SKM-1 treated with dmso at 0.1 percent for 144 hours (cell line): Measurements from ENCODE around the gene CYP2A7.
"Not testable (repeated sequence)": the region's sequence is repeated elsewhere in the genome, so short reads cannot be mapped to it uniquely, and the experiment has no call there.

Experiments used
- DNase-seq: peaks from one replicate; lab custom pipeline; 2025; ENCODE audit not compliant: unreplicated experiment; lab: John Stamatoyannopoulos, UW

Gene CYP2A7

GRCh38 chr19:40842997-40843652 is 38.9 kb downstream of the CYP2A7 start:
- DNase-seq: not testable (repeated sequence)

GRCh38 chr19:40842012-40842411 is 40.0 kb downstream of the CYP2A7 start:
- DNase-seq: not testable (repeated sequence)

- DNase-seq: not testable (repeated sequence)
Observed at GRCh38 chr19:40838477-40838876, 43.6 kb downstream of the CYP2A7 start.

GRCh38 chr19:40836754-40837429 is 45.1 kb downstream of the CYP2A7 start:
- DNase-seq: no peak

GRCh38 chr19:40833728-40834533 is 48.1 kb downstream of the CYP2A7 start:
- peak; percentile 9 for DNase-seq

- not testable (repeated sequence) for DNase-seq
Observed at GRCh38 chr19:40832431-40832790, 49.6 kb downstream of the CYP2A7 start.

GRCh38 chr19:40831502-40832430 is 50.3 kb downstream of the CYP2A7 start:
- DNase-seq: peak; percentile 73

GRCh38 chr19:40830741-40831140 is 51.3 kb downstream of the CYP2A7 start:
- not testable (repeated sequence) for DNase-seq

GRCh38 chr19:40829205-40829604 is 52.8 kb downstream of the CYP2A7 start:
- no peak for DNase-seq

- DNase-seq: no peak
Observed at GRCh38 chr19:40827386-40828247, 54.4 kb downstream of the CYP2A7 start.

GRCh38 chr19:40826699-40827385 is 55.2 kb downstream of the CYP2A7 start:
- not testable (repeated sequence) for DNase-seq

- not testable (repeated sequence) for DNase-seq
Observed at GRCh38 chr19:40826312-40826698, 55.7 kb downstream of the CYP2A7 start.

- not testable (repeated sequence) for DNase-seq
Observed at GRCh38 chr19:40825460-40826095, 56.5 kb downstream of the CYP2A7 start.
